Sigmoid colon (tissue), 4 donors: ENCODE measurements around the gene KIF6.

Experiments
- CTCF ChIP-seq, 4 experiments: fragments of 450-650 bp in 3 of 4; fragments of 200-600 bp in 1 of 4; IDR thresholded peaks; one replicate each; pipeline ENCODE4 v1.5.1; 2016 to 2019; ENCODE audit warnings: antibody characterized with exemption in 4 of 4, mild to moderate bottlenecking in 3 of 4, moderate library complexity in 2 of 4
- EP300 ChIP-seq, 4 donors: sonication (generic); formaldehyde crosslinking; IDR thresholded peaks; one replicate each; pipeline ENCODE4 v1.6.1; 2017; ENCODE audit warnings: antibody characterized with exemption in 4 of 4
- POLR2A ChIP-seq, 2 donors: fragments of 450-650 bp; IDR thresholded peaks; one replicate each; pipeline ENCODE4 v1.6.1; 2016; ENCODE audit warnings: antibody characterized with exemption in 2 of 2, mild to moderate bottlenecking in 2 of 2, moderate library complexity in 2 of 2
- POLR2AphosphoS5 ChIP-seq, 4 donors: sonication (generic); formaldehyde crosslinking; IDR thresholded peaks; one replicate each; pipeline ENCODE4 v1.6.1; 2017; ENCODE audit warnings: antibody characterized with exemption in 4 of 4

GRCh38 chr6:39339868-39340550, 385.2 kb downstream of the KIF6 start:
- TF ChIP-seq EP300 (IDR thresholded peaks at IDR 0.05) (no peak), POLR2AphosphoS5 (IDR thresholded peaks at IDR 0.05) (no peak), POLR2A (IDR thresholded peaks at IDR 0.05) (no peak), CTCF (IDR thresholded peaks at IDR 0.05) (no peak)
